Endothelial cell (in vitro differentiated cells): ENCODE results near the gene MFN1. TPM values are rescaled to one million over a fixed set of nuclear protein-coding genes. Genes with fewer than 3 reads are reported as not detected.
A peak's percentile ranks its signal among the peaks of the same experiment; 100 is the strongest.

ENCODE experiments used
- DNase-seq: peaks from one replicate; pipeline ENCODE4 v3.0.0; 2021; ENCODE audit warnings: low spot score
- H3K27ac Mint-ChIP-seq: one replicate; pipeline ENCODE4 v1.8.0; 2021; ENCODE audit warnings: mixed read lengths, inconsistent platforms; ENCODE audit not compliant: unreplicated experiment
- H3K27me3 Mint-ChIP-seq: one replicate; pipeline ENCODE4 v1.8.0; 2021; ENCODE audit warnings: mild to moderate bottlenecking, moderate library complexity, mixed read lengths, inconsistent platforms; ENCODE audit not compliant: unreplicated experiment
- H3K36me3 Mint-ChIP-seq: one replicate; pipeline ENCODE4 v1.8.0; 2021; ENCODE audit warnings: mild to moderate bottlenecking, low read depth, mixed read lengths, inconsistent platforms; ENCODE audit not compliant: unreplicated experiment
- H3K4me1 Mint-ChIP-seq: one replicate; pipeline ENCODE4 v1.8.0; 2021; ENCODE audit warnings: mild to moderate bottlenecking, mixed read lengths, inconsistent platforms; ENCODE audit not compliant: unreplicated experiment
- H3K4me3 Mint-ChIP-seq: one replicate; pipeline ENCODE4 v1.8.0; 2021; ENCODE audit warnings: mild to moderate bottlenecking, mixed read lengths, inconsistent platforms; ENCODE audit not compliant: unreplicated experiment
- H3K9me3 Mint-ChIP-seq: one replicate; pipeline ENCODE4 v1.8.0; 2021; ENCODE audit warnings: mixed read lengths, inconsistent platforms; ENCODE audit not compliant: unreplicated experiment
- CTCF ChIP-seq: fragments of 200-600 bp; sonication (generic); IDR thresholded peaks from one replicate; pipeline ENCODE4 v1.5.0; 2021; ENCODE audit warnings: antibody characterized with exemption; ENCODE audit not compliant: unreplicated experiment
- total RNA-seq: library from RNA; stranded (reverse); fragmentation: NEBNext Ultra II Directional; extraction: Animal tissue kit (Norgen Biotek cat#: 25700); gene quantifications from one replicate; pipeline ENCODE4 v1.2.1, GENCODE V29; 2021; ENCODE audit not compliant: unreplicated experiment

The MFN1 gene
- total RNA-seq, 1 donor from 2014 or later = 30.7 TPM

- Mint-ChIP-seq H3K36me3 (peaks cover 7% of the 10 kb centered on the region), H3K27ac (peak overlapping the region; percentile 82), H3K9me3 (no peaks in the 10 kb centered on the region), H3K4me3 (peak overlapping the region; percentile 95), H3K27me3 (no peaks in the 10 kb centered on the region), H3K4me1 (peaks cover 20% of the 10 kb centered on the region)
- peak; percentile 65 for DNase-seq
- no peak for TF ChIP-seq CTCF
Measured at GRCh38 chr3:179323197-179324110, 24.1 kb upstream of the MFN1 start.

GRCh38 chr3:179324270-179324754, 23.2 kb upstream of the MFN1 start:
- peaks cover 20% of the 10 kb centered on the region for H3K4me1 Mint-ChIP-seq
- DNase-seq = no peak
- H3K27ac Mint-ChIP-seq = peak overlapping the region; percentile 82

GRCh38 chr3:179330438-179330837, 17.1 kb upstream of the MFN1 start:
- Mint-ChIP-seq H3K36me3 (peaks cover 25% of the 10 kb centered on the region), H3K9me3 (no peaks in the 10 kb centered on the region), H3K4me3 (no peak overlapping the region), H3K27me3 (no peaks in the 10 kb centered on the region), H3K27ac (no peak overlapping the region), H3K4me1 (no peaks in the 10 kb centered on the region)
- no peak for DNase-seq
- no peak for TF ChIP-seq CTCF

More at GRCh38 chr3:179324270-179324754, 23.2 kb upstream of the MFN1 start:
- Mint-ChIP-seq H3K9me3 (no peaks in the 10 kb centered on the region), H3K36me3 (peaks cover 12% of the 10 kb centered on the region), H3K27me3 (no peaks in the 10 kb centered on the region), H3K4me3 (peak overlapping the region; percentile 95)
- no peak for TF ChIP-seq CTCF

GRCh38 chr3:179332240-179332639, 15.3 kb upstream of the MFN1 start:
- peaks cover 2% of the 10 kb centered on the region for H3K27me3 Mint-ChIP-seq
- H3K36me3 Mint-ChIP-seq = peaks cover 25% of the 10 kb centered on the region
- H3K4me3 Mint-ChIP-seq = no peak overlapping the region
- no peaks in the 10 kb centered on the region for H3K9me3 Mint-ChIP-seq
- no peak for TF ChIP-seq CTCF
- no peak overlapping the region for H3K27ac Mint-ChIP-seq
- DNase-seq = no peak
- no peaks in the 10 kb centered on the region for H3K4me1 Mint-ChIP-seq

- no peaks in the 10 kb centered on the region for H3K9me3 Mint-ChIP-seq
- DNase-seq = no peak
- peaks cover 2% of the 10 kb centered on the region for H3K27me3 Mint-ChIP-seq
- no peaks in the 10 kb centered on the region for H3K4me1 Mint-ChIP-seq
- peaks cover 27% of the 10 kb centered on the region for H3K36me3 Mint-ChIP-seq
- no peak overlapping the region for H3K27ac Mint-ChIP-seq
- TF ChIP-seq CTCF = no peak
- H3K4me3 Mint-ChIP-seq = no peak overlapping the region
Measured at GRCh38 chr3:179333084-179333483, 14.4 kb upstream of the MFN1 start.
